NCI-H510A (cell line): ENCODE measurements around the gene PLAGL1.
"Not testable (repeated sequence)": the region's sequence is repeated elsewhere in the genome, so short reads cannot be mapped to it uniquely, and the experiment has no call there.

ENCODE experiments used
- DNase-seq: peaks from one replicate; lab custom pipeline; 2025; lab: John Stamatoyannopoulos, UW

Gene PLAGL1

GRCh38 chr6:144008120-144008811, at the start of gene PLAGL1:
Gene PLAGL1, minus strand, starts transcription at chr6:144008259. Its CDS starts 60,123 bp downstream, at chr6:143948136.
- no peak for DNase-seq

- DNase-seq = no peak
Measured at GRCh38 chr6:144055121-144055931, 47.3 kb upstream of the PLAGL1 start.

GRCh38 chr6:144053601-144054000, 45.5 kb upstream of the PLAGL1 start:
- no peak for DNase-seq

GRCh38 chr6:144052488-144052887, 44.4 kb upstream of the PLAGL1 start:
- no peak for DNase-seq

GRCh38 chr6:144049386-144049785, 41.3 kb upstream of the PLAGL1 start:
- DNase-seq = no peak

- DNase-seq = no peak
Measured at GRCh38 chr6:144047688-144048087, 39.6 kb upstream of the PLAGL1 start.

- not testable (repeated sequence) for DNase-seq
Measured at GRCh38 chr6:144046672-144047071, 38.6 kb upstream of the PLAGL1 start.

GRCh38 chr6:144044989-144045388, 36.9 kb upstream of the PLAGL1 start:
- not testable (repeated sequence) for DNase-seq

- DNase-seq = no peak
Measured at GRCh38 chr6:144036835-144037195, 28.8 kb upstream of the PLAGL1 start.

GRCh38 chr6:144036064-144036834, 28.2 kb upstream of the PLAGL1 start:
- DNase-seq = no peak

GRCh38 chr6:144035416-144035815, 27.4 kb upstream of the PLAGL1 start:
- DNase-seq = no peak

- no peak for DNase-seq
Measured at GRCh38 chr6:144033816-144034735, 26.0 kb upstream of the PLAGL1 start.

GRCh38 chr6:144029452-144029851, 21.4 kb upstream of the PLAGL1 start:
- DNase-seq = no peak

GRCh38 chr6:144027932-144028587, 20.0 kb upstream of the PLAGL1 start:
- no peak for DNase-seq

- no peak for DNase-seq
Measured at GRCh38 chr6:144023216-144023615, 15.2 kb upstream of the PLAGL1 start.

- DNase-seq = no peak
Measured at GRCh38 chr6:144019929-144020328, 11.9 kb upstream of the PLAGL1 start.

GRCh38 chr6:144017166-144018094, 9.4 kb upstream of the PLAGL1 start:
- DNase-seq = no peak

- DNase-seq = no peak
Measured at GRCh38 chr6:144013486-144013909, 5.4 kb upstream of the PLAGL1 start.

GRCh38 chr6:144012534-144012933, 4.5 kb upstream of the PLAGL1 start:
- DNase-seq = no peak

GRCh38 chr6:144009628-144010027, 1.6 kb upstream of the PLAGL1 start:
- not testable (repeated sequence) for DNase-seq
